Measurements from ENCODE around the gene TADA3. TPM values are rescaled to one million over a fixed set of nuclear protein-coding genes. Genes with fewer than 3 reads are reported as not detected.
A peak's percentile ranks its signal among the peaks of the same experiment; 100 is the strongest.

The TADA3 gene
- total RNA-seq, 2 experiments from 2014 or later, result 51.6 to 58.5 TPM

DNA sequence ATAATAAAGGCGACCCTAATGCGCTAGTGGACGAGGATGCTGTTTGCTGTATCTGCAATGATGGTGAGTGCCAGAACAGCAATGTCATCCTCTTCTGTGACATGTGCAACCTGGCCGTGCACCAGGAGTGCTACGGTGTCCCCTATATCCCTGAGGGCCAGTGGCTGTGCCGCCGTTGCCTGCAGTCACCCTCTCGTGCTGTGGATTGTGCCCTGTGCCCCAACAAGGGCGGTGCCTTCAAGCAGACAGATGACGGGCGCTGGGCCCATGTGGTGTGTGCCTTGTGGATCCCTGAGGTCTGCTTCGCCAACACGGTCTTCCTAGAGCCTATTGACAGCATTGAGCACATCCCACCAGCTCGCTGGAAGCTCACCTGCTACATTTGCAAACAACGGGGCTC is 53.1 kb downstream of the TADA3 start:
- Histone ChIP-seq H2AFZ (ENCODE audit: low read length) (no peak overlapping the region), H3K36me3 (ENCODE audit: insufficient read depth, low read length) (peaks cover 99% of the 10 kb centered on the region), H3K4me3 (ENCODE audit: low read depth, low read length, poor library complexity, severe bottlenecking) (no peak overlapping the region), H4K20me1 (ENCODE audit: insufficient read depth, low read length) (peaks cover 9% of the 10 kb centered on the region; the same call in 1 of the 2 replicates), H3K9me3 (ENCODE audit: low read length) (no peaks in the 10 kb centered on the region), H3K27ac (ENCODE audit: low read depth, low read length, poor library complexity, severe bottlenecking) (no peak overlapping the region), H3K9me2 (ENCODE audit: insufficient read depth, low read length) (no peaks in the 10 kb centered on the region), H3K79me2 (ENCODE audit: insufficient read depth, low read depth, low read length) (no peaks in the 10 kb centered on the region; the same call in 1 of the 2 replicates), H3K4me2 (ENCODE audit: low read length) (no peak overlapping the region), H3K4me1 (ENCODE audit: insufficient read depth, low read length, poor library complexity, severe bottlenecking) (no peaks in the 10 kb centered on the region)
- ChIA-PET CTCF (ENCODE audit: unreplicated experiment) (no interaction called here), POLR2A (interaction anchor here (0.6 kb wide), 1 partner anchor 82 kb away, joined by 3 read pairs; no protein-coding TSS in a partner anchor)
- DNase-seq (ENCODE audit: low spot score), result no peak
- BruUV-seq (replicated peaks), result no TSS peak
- intact Hi-C loops (cut with micrococcal nuclease; ENCODE audit: unreplicated experiment), result no loop called here
- TF ChIP-seq, protein P1, sequence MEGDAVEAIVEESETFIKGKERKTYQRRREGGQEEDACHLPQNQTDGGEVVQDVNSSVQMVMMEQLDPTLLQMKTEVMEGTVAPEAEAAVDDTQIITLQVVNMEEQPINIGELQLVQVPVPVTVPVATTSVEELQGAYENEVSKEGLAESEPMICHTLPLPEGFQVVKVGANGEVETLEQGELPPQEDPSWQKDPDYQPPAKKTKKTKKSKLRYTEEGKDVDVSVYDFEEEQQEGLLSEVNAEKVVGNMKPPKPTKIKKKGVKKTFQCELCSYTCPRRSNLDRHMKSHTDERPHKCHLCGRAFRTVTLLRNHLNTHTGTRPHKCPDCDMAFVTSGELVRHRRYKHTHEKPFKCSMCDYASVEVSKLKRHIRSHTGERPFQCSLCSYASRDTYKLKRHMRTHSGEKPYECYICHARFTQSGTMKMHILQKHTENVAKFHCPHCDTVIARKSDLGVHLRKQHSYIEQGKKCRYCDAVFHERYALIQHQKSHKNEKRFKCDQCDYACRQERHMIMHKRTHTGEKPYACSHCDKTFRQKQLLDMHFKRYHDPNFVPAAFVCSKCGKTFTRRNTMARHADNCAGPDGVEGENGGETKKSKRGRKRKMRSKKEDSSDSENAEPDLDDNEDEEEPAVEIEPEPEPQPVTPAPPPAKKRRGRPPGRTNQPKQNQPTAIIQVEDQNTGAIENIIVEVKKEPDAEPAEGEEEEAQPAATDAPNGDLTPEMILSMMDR (conservative IDR thresholded peaks at IDR 0.05; ENCODE audit: low read length), result no peak
- TF ChIP-seq EZH2phosphoT487 (IDR thresholded peaks at IDR 0.05; ENCODE audit: borderline replicate concordance, low read depth, low read length), result no peak

DNA sequence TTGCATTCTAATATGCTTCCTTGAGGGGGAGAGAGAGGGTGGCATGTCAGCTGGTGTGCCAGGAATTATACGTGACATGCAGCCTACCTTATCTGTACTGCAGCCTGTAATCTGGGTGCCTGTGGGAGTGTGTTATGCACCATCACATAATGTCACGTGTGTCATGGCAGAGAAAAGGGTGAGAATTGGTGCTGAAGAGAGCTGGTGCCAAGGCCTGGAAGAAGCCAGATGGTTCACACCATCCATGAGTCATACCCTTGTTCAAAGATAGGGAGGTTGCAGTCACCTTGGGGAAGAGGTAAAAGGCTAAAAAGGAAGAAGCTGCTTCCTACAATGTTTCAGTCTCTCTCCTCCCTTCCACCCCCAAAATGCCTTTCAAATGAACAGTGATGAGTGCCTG is 55.4 kb downstream of the TADA3 start:
- no peak overlapping the region for H3K4me3 ChIP-seq (ENCODE audit: low read depth, low read length, poor library complexity, severe bottlenecking)
- peaks cover 12% of the 10 kb centered on the region for H3K4me1 ChIP-seq (ENCODE audit: insufficient read depth, low read length, poor library complexity, severe bottlenecking)
- TF ChIP-seq, protein P1 (conservative IDR thresholded peaks at IDR 0.05; ENCODE audit: low read length), result no peak
- no peak for TF ChIP-seq EZH2phosphoT487 (IDR thresholded peaks at IDR 0.05; ENCODE audit: borderline replicate concordance, low read depth, low read length)
- peaks cover 21% of the 10 kb centered on the region for H3K79me2 ChIP-seq (ENCODE audit: insufficient read depth, low read depth, low read length)
- peaks cover 21% of the 10 kb centered on the region; the same call in 1 of the 2 replicates for H4K20me1 ChIP-seq (ENCODE audit: insufficient read depth, low read length)
- H3K36me3 ChIP-seq (ENCODE audit: insufficient read depth, low read length), result peaks cover 87% of the 10 kb centered on the region
- no TSS peak for BruUV-seq (replicated peaks)
- H3K9me3 ChIP-seq (ENCODE audit: low read length), result no peaks in the 10 kb centered on the region
- CTCF ChIA-PET (ENCODE audit: unreplicated experiment), result interaction anchor here (0.6 kb wide), 1 partner anchor 196 kb away, joined by 3 read pairs; no protein-coding TSS in a partner anchor
- no peak overlapping the region for H3K4me2 ChIP-seq (ENCODE audit: low read length)
- POLR2A ChIA-PET, result interaction anchor here (0.6 to 2.7 kb wide), 3 partner anchors 14 to 232 kb away, joined by 3 to 11 read pairs (median 5); partner anchors contain the start of genes MTMR14 and OGG1
- no peak overlapping the region for H3K27ac ChIP-seq (ENCODE audit: low read depth, low read length, poor library complexity, severe bottlenecking)
- H2AFZ ChIP-seq (ENCODE audit: low read length), result no peak overlapping the region
- no peak for DNase-seq (ENCODE audit: low spot score)
- H3K9me2 ChIP-seq (ENCODE audit: insufficient read depth, low read length), result no peaks in the 10 kb centered on the region
- intact Hi-C loops (cut with micrococcal nuclease; ENCODE audit: unreplicated experiment), result no loop called here

DNA sequence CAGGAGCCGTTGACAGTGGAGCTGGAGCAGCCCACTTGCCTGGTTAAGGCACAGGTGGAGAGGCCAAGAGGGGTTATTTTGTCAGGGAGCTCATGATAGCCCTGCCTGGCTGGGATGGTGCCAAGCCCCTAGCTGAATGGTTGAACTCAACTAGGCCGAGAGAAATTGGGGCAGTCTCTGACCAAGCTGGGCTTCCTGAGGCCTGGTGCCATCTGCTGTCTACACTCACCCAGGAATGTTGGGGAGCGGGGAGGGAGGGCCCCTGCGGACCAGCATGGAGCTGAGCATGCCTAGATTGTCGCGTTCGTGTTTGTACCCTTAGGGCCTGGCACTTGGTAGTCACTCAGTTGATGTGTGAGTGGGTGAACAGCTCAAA is 59.5 kb downstream of the TADA3 start:
- BruUV-seq (replicated peaks), result no TSS peak

More for the DNA sequence above, 59.5 kb downstream of the TADA3 start:
- peak overlapping the region; percentile 88 for H3K4me2 ChIP-seq (ENCODE audit: low read length)
- no peak overlapping the region for H2AFZ ChIP-seq (ENCODE audit: low read length)
- CTCF ChIA-PET (ENCODE audit: unreplicated experiment), result interaction anchor here (0.6 to 1.2 kb wide), 3 partner anchors 12 to 337 kb away, joined by 3 to 4 read pairs (median 3); no protein-coding TSS in a partner anchor
- peaks cover 46% of the 10 kb centered on the region for H3K36me3 ChIP-seq (ENCODE audit: insufficient read depth, low read length)
- peaks cover 23% of the 10 kb centered on the region for H3K79me2 ChIP-seq (ENCODE audit: insufficient read depth, low read depth, low read length)
- H3K9me2 ChIP-seq (ENCODE audit: insufficient read depth, low read length), result no peaks in the 10 kb centered on the region
- peak overlapping the region; percentile 96 for H3K4me3 ChIP-seq (ENCODE audit: low read depth, low read length, poor library complexity, severe bottlenecking)
- H3K9me3 ChIP-seq (ENCODE audit: low read length), result no peaks in the 10 kb centered on the region
- DNase-seq (ENCODE audit: low spot score), result no peak
- no peak overlapping the region for H3K27ac ChIP-seq (ENCODE audit: low read depth, low read length, poor library complexity, severe bottlenecking)
- H4K20me1 ChIP-seq (ENCODE audit: insufficient read depth, low read length), result peaks cover 17% of the 10 kb centered on the region; the same call in 1 of the 2 replicates
- POLR2A ChIA-PET, result interaction anchor here (0.8 to 1.6 kb wide), 6 partner anchors 9 to 58 kb away, joined by 3 to 6 read pairs (median 5); partner anchors contain the start of gene OGG1
- H3K4me1 ChIP-seq (ENCODE audit: insufficient read depth, low read length, poor library complexity, severe bottlenecking), result peaks cover 18% of the 10 kb centered on the region
- TF ChIP-seq, protein P1 (conservative IDR thresholded peaks at IDR 0.05; ENCODE audit: low read length), result no peak
- no peak for TF ChIP-seq EZH2phosphoT487 (IDR thresholded peaks at IDR 0.05; ENCODE audit: borderline replicate concordance, low read depth, low read length)
- intact Hi-C loops (cut with micrococcal nuclease; ENCODE audit: unreplicated experiment), result loop anchor here (5.0 kb wide), 1 partner anchor 335 kb away; the partner anchor contains the start of gene SETD5
